GM10847 (cell line): ENCODE data around the gene HHIPL1.

Experiments
- POLR2A ChIP-seq: IDR thresholded peaks from 2 replicates; pipeline ENCODE4 v1.6.1; 2011; ENCODE audit not compliant: insufficient read length; ENCODE audit errors: extremely low read depth

Gene HHIPL1

DNA sequence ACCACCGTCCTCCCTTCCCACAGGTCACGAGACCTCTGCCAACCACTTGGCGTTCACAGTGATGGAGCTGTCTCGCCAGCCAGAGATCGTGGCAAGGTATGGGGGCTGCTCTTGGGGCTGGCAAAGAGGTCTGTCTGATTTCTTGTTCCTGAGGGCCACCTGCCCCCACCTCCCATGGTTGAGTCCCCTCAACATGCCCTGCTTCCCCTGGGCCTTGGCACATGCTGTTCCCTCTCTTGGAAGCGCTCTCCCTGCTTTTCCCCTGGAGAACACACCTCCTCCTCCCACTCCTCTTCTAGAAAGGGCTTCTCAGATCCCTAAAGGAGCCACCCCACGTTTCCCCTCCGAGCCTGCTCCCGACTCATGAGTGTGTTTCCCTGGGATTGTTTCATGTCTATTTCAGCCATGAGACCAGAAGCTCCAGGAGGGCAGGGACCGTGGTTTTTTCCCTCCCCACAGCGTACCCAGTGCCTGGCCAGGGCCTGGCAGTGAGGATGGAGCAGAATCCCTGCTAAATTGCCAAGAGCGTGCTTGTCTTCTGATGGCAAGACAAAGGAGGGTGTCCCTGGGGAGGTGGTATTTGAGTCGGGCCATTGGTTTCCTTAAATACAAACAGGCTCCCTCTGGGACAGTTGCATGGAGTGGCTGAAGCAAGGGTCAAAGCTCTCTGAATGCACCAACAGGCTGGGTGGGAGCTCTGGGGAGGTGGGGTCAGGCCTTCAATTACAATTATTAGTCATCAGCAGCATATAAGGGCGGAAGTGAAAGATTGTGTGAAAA is 73.3 kb downstream of the HHIPL1 start:
- TF ChIP-seq POLR2A = no peak

DNA sequence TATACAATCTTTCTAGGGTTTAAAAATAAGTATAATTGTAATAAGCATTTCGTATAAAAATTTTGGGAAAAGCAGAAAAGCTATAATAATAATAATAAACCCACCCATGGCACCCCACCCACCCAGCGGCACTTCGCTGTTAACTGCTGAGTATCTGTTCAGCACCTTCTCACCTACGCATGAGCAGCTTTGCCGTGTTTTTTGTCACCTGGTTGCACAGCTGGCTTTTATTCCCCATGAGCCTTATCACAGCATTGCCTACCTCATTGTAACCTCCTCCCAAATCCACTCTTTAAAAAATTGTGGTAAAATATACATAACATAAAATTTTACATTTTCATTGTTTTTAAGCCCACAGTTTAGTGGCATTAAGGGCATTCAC is 73.9 kb downstream of the HHIPL1 start:
- no peak for TF ChIP-seq POLR2A

DNA sequence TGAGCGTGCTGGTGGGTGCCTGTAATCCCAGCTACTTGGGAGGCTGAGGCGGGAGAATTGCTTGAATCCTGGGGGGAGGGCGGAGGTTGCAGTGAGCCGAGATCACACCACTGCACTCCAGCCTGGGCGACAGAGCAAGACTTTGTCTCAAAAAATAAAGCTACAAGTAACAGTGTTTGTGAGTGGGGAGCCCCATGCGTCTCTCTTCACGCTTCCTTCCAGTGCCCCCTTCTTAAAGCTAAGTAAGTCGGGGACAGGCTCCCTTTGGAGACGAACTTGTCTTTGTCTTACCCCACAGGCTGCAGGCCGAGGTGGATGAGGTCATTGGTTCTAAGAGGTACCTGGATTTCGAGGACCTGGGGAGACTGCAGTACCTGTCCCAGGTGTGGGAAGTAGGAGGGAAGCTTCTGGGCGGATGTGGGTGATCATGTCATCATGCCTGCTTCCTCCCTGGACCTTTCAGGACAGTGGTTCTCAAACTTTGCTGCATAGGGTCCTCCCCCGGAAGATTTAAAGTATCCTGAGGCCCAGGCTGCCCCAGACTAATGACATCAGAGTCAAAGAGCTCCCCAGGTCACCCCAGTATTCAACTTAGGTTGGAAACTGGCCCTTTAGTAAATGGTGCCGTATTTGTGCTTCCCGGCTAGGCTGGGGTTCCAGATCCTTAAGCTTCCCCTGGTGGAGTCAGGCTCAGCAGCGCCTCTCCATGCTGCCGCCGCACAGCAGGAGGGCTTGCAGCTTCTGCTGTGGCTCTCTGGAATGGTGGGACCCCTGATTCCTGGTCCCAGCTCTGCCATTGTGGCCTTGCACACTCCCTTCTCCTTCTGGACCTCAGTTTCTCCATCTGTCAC is 76.2 kb downstream of the HHIPL1 start:
- TF ChIP-seq POLR2A = no peak

DNA sequence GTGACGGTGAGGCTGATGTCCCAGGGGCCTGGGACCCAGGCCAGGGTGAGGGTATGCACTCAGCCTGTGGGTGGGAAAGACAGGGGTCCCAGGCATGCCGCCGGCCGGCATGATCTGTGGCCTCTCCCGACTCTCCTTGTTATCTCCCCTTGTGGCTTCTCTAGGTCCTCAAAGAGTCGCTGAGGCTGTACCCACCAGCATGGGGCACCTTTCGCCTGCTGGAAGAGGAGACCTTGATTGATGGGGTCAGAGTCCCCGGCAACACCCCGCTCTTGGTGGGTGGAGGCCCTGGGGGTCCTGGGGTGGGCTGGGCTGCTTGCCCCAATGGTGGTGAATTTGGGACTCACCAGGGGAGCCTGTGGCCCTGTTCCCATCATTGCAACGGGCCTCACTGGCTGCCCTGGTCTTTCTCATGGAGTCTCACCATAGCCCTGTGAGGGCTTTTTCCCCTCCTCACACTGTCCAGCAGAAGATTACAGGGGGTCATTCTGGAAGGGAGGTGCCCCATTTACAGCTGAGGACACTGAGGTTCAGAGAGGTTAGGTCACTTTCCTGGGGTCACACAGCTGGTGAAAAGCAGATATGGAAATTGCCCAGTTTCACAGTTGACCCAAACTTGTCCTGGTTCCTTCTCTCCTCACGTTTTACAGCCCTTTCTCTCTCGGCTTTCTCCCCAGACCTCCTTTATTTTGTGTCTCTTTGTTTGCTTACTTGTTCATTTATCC is 77.0 kb downstream of the HHIPL1 start:
- no peak for TF ChIP-seq POLR2A

DNA sequence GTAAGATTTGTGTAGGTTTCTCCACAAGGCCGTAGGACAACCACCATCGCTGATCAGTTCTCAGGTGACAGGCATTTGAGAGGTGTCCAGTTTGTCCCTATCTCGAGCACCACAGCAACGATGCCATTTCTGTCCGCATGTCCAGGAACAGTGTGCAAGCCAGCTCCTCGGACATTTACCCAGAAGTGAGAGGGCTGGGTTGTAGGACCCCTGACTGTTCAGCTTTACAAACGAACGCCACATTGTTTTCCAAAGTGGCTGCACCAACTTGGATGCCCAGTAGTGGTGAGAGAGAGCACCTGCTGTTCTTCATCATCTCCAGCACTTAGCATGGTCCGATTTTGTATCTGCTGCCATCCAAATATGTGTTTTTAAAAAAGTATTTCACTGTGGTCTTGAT is 77.8 kb downstream of the HHIPL1 start:
- no peak for TF ChIP-seq POLR2A

DNA sequence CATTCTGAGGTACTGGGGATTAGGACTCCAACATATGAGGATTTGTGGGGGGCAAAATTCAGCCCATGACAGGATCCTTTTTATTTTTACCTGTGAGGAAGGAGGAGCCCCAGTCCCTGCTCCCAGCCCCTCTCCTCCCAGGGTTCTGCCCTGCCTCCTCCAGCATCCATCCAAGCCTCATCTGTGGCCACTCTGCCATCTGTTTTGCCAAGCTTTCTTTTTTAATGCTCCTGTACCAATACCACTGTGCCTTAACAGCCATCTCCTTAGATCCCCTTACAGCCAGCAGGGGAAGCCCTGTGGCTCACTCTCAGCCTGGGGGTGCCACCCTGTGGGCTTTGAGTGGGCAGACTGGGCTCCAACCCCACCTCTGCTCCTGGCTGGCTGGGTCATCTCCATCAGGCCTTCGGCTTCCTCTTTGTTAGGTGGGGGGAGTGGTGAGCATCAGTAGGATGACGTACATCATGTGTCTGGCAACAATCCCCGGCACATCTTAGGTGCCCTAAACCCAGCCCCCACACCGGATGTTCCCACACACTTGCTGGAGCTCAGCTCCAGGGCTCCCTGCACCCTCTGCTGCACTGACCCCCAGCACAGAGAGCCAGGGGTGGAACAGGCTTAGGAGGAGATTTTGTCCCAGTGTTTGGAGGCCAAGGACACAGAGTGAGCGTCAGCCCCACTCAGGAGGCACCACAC is 79.4 kb downstream of the HHIPL1 start:
- no peak for TF ChIP-seq POLR2A

DNA sequence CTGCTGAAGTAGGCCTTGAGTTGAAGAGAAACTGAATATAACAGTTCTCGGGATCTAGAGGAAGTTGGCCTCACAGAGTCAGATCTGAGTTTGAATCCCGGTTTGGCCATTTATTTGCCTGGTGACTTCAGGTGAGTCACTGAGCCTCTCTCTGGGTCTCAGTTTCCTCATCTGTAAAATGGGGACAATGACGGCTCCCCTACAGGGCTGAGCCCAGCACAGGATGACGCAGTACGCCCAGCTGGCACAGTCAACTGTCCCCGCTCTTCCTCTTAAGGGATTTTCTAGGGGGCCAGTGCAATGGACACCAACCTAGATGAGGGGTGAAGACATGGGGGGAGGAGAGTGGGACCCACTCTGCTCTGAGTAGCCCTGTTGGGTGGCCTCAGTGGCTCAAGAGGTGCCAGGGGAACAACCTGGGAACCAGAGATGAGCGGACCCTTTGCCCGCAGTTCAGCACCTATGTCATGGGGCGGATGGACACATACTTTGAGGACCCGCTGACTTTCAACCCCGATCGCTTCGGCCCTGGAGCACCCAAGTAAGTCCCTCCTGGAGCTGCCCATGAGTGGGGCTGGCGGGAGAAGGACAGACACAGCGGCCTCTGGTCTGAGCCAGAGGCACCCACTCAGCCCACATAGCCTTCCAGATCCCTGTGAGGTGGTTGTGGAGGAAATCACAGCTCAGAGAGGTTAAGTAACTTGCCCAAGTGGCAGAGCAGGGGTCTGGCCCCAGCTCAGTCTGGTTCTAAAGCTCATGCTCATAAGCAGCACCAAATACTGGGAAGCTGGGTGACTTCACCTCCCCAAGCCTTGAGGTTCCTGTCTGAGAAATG is 80.2 kb downstream of the HHIPL1 start:
- TF ChIP-seq POLR2A = no peak

DNA sequence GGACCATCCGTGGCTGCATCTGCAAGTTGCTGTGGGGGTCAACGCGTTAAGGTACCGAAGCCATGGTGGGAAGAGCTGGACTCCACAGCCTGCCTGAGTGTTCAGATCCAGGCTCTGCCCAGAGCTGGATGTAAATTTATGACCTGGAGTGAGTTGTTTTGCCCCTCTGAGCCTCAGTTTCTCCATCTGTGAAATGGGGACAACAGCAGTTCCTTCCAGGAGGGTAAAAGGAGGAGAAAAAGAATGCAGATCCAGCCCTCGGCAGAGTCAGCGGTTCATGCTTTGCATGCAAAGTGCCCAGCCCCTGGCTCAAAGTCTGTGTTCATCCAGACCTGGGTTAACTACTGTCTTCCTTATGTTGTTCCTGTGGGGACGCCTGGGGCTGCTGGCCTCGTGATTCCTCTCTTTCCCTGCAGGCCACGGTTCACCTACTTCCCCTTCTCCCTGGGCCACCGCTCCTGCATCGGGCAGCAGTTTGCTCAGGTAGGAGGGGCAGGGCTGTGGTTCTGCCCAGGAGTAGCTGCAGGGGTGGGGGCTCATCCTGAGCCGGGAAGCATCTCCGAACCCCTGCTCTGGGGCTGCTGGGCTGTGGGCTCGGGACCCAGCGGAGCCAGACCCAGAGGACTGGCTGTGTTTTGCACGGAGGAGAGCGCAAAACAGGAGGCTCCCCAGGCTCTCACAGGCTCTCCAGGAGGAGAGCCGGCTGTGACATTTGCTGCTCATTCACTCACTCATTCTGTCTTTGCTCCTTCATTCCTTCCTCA is 81.0 kb downstream of the HHIPL1 start:
- TF ChIP-seq POLR2A = no peak

DNA sequence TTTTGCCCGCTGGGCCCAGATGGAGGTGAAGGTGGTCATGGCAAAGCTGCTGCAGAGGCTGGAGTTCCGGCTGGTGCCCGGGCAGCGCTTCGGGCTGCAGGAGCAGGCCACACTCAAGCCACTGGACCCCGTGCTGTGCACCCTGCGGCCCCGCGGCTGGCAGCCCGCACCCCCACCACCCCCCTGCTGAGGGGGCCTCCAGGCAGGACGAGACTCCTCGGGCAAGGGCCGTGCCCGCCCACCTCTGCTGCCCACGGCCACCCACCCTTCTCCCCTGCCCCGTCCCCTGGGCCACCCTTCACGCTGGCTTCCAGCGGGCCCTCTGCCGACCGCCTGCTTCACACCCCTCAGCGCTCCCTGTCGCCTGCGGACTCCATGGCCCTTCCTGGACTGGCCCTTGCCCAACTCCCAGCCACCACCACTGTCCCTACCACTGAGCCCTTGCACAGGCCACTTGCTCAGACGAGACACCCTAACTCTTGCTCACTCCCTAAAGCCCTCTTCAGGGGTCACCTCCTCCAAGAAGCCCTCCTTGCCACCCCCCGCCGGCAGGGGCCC is 81.7 kb downstream of the HHIPL1 start:
- TF ChIP-seq POLR2A = no peak

DNA sequence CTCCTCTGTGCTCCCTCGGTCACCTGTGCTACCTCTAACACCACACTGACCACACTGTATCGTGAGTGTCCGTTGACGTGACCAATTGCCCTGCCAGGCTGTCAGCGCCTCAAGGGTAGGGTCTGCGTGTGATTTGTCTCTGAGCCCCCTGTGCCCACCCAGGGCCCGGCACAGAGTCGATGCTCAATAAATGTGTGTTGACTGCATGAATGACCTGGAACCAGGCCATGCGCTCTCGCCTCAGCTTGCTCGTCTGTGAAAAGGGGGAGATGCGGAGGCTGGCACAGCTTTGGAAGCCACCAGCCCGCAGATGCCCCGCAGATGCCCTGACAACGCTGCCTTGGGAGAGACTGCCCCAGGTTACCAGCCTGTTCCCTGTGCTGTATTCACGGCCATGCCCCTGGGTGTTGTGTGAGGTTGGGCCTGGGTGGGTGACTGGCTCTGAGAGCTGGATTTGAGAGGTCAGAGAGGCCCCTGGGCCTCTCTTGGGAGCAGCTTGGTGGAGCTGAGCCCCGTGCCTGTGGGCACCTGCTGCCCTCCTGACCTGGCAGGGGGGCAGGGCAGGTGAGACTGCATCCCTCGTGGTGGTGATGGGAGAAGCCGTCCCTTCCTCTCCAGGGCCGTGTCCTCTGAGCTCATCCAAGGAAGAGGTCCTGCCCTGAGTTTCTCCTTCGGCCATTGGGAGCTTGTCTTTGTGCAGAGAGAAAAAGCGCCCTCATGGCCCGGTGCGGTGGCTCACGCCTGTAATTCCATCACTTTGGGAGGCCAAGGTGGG is 82.4 kb downstream of the HHIPL1 start:
- TF ChIP-seq POLR2A = no peak

DNA sequence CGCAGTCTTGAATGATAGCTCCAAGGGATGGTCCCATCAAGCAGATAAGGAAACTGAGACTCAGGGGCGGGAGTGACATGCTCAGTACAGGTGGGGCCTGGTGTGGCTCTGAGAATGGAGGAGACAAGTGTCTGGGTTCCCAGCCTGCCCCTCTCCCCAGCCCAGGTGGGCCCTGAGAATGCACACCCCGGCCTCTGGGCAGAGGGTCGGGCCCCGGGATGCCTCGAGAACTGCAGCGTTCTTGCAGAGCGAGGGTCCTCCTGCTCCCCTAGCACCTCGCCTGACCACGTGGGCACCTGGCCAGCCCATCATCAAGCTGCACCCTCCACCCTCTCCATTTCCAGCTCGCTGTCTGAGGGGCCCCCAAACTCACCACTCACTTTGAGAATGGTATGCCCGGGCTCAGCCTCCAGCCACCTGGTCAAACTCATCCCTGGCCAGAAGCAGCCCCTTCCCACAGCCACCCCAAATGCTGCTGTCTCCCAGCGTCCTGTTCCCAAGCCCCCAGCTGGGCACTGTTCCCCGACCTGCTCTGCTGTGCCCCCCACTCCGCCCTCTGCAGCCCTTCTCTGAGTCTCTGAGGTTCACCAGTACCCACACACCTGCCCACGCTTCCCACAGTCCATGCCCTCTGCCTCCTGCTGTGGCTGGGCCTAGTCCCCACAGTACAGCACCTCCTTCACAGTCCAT is 83.4 kb downstream of the HHIPL1 start:
- TF ChIP-seq POLR2A = no peak

DNA sequence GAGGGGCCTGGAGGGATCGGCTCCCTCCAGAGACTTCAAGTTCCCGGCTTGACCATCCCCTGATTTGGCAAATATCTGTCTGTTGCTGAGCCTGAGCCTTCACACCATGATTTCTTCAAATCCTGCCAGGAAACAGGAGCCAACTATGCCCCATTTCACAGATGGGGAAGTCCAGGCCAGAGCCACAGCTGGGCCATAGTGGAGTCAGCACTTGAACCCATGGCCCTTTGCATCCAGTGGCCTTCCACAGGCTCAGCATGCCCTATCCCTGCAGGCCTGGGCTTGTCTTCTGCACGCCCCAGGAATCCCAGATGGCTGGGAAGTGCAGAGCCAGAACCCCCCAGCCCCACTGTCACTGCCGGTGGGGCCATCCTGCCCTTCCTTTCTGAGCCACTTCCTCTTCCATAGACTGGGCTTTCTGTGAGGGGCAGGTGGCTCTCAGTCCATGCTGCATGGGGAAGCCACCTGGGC is 84.1 kb downstream of the HHIPL1 start:
- no peak for TF ChIP-seq POLR2A
